OCI-LY7 (cell line): ENCODE data around the gene SOX13.

Experiments
- CTCF ChIP-seq: fragments of 200-600 bp; sonication (generic); conservative IDR thresholded peaks from 2 replicates; pipeline ENCODE4 v1.5.1; 2014; ENCODE audit warnings: mild to moderate bottlenecking, antibody characterized with exemption, low read length, moderate library complexity, mixed read lengths
- EZH2phosphoT487 ChIP-seq: fragments of 200-600 bp; sonication (generic); IDR thresholded peaks from 2 replicates; pipeline ENCODE4 v1.6.1; 2018; ENCODE audit warnings: low read depth, borderline replicate concordance, mild to moderate bottlenecking, mixed run types, antibody characterized with exemption, low read length, moderate library complexity, mixed read lengths

- TF ChIP-seq CTCF (no peak), EZH2phosphoT487 (no peak)
Measured at GRCh38 chr1:204130178-204130577, 57.3 kb downstream of the SOX13 start.
